HG03442 (cell line): ENCODE results near the gene CMKLR1.

Experiments
- ATAC-seq: cut with Tn5 transposase; IDR thresholded peaks from one replicate; pipeline ENCODE4 v1.9.1; 2021; ENCODE audit warnings: mild to moderate bottlenecking, moderate library complexity; ENCODE audit not compliant: unreplicated experiment

CMKLR1 gene

DNA sequence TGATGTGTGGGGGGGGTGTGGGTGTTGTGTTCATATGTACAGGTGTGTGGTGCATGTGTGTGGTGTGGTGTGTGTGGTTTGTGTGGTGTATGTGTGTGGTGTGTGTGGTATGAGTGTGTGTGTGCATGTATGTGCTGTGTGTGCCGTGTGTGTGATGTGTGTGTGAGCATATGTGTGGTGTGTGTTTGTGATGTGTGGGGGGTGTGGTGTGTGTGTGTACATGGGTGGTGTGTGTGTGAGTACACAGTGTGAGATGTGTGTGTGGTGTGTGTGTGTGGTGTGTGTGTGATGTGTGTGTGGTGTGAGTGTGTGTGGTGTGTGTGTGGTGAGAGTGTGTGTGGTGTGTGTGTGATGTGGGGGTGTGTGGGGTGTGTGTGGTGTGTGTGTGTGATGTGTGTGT lies 24.5 kb upstream of the CMKLR1 start:
- no peak for ATAC-seq

DNA sequence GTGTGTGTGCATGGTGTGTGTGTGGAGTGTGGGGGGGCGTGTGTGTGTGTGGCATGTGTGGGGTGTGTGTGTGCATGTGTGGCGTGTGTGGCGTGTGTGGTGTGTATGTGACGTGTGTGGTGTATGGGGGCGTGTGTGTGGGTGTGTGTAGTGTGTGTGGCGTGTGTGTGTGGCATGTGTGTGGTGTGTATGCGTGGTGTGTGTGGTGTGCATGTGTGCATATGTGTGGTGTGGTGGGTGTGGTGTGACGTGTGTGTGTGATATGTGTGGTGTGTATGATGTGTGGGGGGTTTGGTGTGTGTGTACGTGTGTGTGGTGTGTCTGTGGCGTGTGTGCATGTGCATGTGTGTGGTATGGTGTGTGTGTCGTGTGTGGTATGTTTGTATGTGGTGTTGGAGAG lies 24.1 kb upstream of the CMKLR1 start:
- no peak for ATAC-seq

DNA sequence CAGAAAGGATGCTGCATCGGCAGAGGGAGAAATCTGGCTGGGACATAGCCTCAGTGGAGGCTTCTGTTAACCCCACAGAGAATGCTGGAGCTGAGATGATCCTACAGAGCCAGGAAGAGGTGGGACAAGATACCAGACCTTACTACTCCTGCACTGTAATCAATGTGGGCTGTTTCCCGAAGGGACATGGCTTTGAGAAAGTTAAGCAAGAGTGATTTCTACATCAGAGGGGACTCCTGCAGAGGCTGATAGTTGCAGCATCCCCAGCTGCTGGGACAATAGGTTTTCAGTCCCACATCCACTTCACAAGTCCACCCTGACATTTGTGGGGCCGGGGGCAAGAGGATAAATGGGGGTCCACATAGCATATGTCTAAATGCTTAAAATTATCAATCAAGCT lies 22.5 kb upstream of the CMKLR1 start:
- ATAC-seq = no peak

DNA sequence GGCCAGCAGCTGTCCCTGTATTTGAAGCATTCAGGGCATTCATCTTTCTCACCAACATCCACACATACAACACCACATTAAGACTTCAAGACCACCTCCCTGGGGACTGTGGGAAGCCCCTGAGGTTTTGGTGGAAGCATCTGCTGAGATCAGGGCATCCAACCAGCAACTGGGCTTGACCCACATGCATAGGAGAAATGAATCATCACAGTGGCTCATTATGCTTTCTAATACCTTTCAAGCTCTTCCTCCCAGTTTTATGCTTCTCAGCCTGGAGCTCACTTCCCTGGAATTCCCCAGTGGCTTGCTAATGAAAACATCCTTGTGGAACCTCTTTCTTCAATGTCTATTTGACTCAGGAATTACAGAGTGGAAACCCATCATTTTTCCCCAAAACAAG lies 21.4 kb upstream of the CMKLR1 start:
- ATAC-seq = peak; percentile 68

DNA sequence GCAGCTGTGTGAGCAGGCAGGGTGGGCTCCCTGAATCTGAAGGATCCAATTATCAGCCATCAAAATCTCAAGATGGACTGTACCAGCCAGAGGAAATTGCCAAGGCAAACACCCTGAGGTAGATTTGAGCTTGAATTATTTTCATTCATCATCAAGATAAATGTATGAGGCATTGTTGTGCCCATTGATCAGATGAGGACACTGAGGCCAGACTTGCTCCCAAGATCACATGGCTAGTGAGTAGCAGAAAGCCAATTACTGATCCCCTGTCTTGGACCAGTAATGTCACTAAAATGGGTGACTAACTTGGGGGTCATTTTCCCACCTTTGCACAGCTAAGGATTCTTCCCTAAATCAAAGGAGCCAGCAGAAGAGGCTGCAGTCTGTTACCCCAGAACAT lies 20.9 kb upstream of the CMKLR1 start:
- ATAC-seq = no peak

DNA sequence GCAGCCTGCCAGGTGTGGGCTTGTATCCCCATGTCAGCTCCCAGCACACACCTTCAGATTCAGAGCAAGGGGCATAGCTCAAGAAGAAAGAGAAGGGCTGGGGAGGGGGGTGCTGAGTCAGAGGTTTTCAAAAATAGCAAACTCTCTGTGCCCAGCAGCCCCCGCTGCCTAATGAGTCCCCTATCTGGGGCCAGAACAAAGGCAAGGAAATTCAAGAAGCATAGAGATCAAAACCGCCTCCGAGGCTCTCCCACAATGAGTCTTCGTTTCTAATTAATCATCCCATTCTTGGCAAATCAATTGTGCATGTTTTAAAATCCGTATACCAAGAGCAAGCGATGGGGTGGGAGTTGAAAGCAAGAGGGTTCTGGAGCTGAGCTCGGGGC lies 19.5 kb upstream of the CMKLR1 start:
- no peak for ATAC-seq

DNA sequence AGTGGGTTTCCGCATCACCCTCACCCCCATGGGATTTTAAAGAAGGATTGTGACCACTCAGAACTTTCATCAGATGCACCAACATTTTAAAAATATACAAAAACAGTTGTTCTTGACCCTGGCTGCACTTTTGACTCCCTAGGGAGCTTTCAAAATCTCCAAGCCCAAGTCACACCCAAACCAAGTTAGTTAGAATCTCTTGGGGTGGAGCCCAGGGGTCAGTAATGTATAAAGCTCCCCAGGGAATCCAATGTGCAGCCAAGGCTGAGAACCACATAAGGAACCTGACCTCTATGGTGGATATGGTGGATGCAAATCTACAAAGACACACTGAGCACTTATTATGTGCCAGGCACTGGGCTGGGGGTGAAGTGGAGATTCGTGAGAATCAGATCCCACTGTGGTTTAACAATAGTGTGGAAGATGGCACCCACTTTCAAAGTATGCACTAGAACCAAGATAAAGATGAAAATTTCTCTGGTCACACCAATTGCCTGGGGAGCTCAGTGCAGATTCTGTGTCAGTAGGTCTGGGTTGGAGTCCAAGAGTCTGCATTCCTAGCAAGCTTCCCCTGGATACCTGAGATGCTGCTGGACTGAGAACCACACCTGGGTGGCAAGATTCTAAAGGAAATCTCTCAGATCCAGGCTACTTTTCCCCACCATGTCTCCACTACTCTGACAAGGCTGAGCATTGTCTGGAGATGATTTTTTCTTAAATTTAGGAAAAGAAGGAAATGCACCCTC lies 18.9 kb upstream of the CMKLR1 start:
- ATAC-seq = no peak

DNA sequence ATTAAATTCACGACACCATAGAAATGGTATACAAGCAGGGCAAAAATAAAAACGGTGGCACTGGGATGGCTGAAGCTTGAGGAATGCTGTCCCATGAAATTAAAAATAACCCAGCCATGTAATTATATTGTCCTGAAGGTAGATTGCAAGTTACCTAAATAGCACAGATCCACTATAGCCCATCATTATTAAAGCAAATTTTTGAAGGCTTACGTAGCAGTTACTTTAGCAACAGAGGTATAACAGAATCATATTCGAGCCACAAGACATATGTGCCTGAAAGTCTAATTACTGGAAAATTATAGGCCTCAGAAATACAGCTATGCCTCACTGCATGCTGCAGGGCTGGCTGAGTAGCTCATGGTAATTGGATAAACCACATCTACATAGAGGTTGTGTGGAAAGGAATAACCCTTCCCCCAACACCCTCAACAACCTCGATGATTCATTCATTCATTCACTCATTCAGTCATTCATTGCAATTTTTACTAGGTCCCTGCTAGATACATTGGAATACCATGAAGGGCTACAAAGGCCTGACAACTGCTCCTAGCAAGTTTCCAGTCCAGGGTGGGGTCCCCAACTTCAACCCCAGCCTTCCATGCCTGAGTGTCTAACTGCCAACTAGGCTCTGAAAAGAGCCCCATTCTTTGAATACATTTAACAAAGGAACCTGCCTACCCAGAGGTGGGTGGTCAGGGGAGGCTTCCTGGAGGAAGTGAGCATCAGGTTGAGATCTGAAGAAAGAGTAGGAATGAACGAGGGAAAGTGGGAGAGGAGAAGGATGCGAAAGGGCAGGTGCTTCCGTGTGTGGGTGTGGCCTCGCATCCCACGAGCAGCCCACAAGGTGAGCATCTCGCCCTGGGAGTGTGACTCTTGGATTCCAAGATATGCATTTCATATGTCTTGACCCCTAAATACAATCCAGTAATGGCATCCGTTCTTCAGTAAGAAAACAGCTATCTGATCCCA lies 18.0 kb upstream of the CMKLR1 start:
- ATAC-seq = no peak

DNA sequence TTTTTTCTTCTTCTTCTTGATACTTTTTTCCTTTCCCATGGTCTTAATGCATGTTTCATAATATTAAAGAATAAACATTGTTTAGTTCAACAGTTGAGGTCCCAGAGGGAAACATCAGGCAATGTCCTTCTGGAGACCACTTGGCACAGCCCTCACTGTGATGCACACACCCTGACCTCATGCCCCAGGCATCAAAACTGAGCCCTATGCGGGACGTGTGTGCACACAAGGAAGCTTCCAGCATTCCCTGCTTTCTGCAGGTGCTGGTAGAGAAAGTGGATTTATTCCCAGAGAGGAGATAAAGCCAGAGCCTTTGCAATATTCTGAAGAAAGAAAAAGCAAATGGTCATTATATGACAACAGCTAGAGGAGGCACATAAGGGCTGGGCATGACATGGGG lies 16.0 kb upstream of the CMKLR1 start:
- no peak for ATAC-seq

DNA sequence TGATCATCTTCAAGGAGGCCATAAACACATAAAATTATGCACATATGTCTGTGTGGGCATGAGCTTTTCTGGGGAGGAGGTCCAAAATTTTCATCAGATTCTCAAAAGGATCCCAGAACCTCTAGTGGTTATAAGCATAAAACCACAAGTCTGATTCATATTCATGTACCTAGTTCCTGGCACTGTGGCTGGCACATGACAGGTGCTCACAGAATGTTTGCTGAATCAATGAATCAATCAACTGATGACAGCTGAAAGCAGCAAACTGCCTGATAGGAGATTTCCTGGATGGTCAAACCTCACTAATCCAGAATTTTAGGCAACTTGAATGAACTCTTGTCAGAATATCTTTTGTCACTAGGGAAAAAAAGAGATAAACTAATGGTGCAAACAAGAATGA lies 13.5 kb upstream of the CMKLR1 start:
- no peak for ATAC-seq

DNA sequence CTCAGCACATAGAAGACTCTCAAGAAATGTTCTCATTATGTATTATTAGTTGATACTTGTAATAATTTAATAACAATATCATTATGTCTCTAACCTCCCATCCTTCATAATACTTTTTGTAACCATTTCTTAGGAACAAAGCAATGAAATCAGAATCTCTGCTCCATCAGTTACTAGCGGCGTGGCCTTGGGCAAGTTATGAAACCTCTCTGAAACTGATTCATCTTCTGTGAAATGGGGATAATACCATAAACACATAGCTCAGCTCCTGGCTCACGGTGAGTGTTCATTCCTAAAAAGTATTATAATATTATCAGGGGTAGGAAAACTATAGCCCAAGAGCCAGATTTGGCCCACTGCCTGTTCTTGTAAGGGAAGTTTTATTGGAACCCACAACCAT lies 11.4 kb upstream of the CMKLR1 start:
- no peak for ATAC-seq

DNA sequence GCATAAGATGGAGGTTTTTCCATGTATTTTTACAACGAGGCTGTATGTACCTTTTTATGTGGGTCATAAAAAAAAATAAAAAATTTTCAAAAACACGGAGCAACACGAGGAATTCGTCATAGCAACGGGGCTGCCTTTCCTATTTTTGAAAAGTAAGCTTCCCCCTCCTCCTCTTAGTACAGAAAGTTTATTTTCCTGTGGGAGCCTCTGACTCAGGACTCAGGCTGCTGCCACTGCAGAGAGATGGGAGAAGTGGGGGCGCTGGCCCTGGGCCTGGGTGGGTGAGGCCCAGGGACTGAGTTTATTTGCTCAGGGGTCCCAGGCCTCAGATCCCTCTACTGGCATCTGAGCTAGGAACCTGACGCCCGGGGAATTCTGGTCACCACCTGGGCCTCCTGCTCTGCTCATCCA lies 10.2 kb upstream of the CMKLR1 start:
- no peak for ATAC-seq

DNA sequence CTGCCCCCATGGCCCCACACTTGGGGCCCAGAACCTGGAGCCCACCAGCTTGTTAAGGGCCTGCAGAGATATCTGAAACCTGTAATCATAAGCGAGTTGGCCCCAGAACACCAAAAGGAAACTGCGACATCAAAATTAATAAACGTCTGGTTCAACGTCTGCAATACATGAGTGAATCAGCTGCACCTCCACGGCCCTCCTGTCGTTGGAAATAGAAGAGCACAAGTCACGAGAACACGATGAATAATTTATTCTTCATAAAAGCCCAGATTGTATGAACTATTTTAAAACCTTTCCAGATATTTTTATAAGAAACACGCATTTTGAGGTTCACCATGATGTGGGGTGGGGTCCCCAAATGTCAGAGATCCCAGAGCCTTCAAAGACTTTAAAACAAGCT lies 9.7 kb upstream of the CMKLR1 start:
- ATAC-seq = no peak

DNA sequence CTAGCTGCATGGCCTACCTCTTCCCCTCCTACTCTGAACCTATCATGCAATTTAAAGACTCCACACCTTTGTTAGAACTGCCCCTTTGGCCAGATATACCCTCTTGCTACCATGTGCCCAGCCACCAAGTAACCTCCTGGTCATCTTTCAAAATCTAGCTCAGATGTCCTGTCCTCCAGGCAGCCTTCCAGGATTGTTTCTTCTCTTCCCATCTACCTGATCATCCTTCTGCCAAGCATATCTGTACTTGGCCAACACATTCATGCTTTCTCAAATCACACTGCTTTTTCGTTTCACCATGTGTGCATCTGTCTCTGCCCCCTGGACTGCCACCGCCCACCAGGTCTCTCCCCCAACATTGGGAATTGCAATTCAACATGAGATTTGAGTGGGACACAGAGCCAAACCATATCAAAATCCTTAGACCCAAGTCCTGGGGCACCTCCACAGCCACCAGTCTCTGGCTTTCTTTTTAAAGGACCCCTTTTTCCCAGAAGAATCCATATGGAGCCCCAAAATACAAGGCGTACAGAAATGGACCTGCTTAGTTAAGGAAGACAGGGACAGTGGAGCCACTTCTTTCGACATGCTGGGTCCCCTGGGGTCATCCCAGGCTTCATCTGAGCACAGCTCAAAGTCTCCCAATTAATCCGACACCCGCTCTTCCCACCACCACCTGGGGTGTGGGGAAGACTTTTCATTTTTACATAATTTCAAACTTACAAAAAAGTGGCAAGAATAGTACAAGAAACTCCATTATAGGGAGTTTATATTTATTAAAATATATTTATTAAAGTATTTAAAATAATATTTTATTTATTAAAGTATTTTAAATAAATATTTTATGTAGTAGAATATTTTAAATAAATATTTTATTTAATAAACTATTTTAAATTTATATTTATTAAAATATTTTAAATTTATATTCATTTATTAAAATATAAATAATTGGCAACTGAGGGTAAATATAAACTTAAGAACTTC lies 7.9 kb upstream of the CMKLR1 start:
- ATAC-seq = no peak

DNA sequence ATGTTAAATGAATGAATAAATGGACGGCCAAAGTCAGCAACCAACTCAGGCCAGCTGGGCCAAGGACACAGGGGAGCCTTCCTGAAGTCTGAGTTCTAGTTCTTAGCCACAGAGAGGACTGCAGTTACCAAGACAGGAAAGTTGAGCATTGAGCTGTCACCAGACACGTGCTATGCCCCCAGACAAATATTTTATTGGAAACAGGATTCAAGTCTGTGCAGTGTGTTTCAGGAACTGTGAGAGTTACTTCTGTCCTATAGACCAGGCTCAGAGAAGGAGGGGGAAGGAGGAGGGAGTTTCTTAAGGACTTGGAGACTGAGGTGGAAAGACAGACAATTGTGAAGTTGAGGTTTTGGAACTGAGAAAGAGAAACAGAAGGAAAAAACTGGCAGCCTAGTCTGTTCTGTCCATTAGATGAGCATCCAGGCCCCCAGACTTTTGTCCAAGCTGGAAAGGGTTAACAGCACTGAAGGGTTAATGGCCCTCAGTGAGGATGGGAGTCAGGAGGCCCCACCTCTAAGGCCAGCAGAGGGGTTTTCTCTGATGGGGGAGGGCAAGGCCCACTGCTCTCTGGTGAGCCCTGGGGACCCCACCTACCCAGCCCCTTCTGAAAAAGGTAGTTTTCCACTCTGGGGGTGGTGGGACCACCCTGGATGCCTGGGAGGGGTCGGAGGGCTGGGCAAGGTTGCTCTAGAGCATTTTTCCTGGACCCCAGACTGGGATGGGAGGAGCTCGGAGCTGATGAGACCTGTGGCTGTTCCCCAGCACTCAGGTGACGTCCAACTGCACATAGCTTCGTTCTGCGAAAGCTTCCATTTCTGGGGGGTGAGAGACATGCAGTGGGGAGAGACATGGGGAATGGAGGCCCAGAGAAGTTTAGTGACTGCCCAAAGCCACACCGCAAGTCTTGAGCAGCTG lies 6.9 kb upstream of the CMKLR1 start:
- ATAC-seq = no peak

DNA sequence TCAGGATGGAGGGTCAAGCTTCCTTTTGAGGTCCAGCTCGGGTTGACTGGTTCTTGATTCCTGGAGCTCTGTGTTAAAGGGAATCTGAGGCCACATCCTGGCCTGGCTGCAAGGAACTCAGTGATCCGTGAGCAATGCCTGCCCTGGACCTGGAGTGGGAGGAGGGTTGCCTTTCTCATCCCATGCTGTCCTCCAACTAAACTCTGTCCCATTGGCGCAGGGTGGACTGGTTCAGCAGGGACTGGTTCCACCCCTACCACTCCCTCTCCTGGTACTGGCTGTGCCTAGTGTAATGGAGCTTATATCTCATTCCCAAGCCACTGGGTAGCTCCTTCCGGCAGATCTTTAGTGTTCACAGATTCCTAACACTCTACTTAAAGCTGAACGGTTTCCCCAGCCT lies 3.9 kb upstream of the CMKLR1 start:
- no peak for ATAC-seq

DNA sequence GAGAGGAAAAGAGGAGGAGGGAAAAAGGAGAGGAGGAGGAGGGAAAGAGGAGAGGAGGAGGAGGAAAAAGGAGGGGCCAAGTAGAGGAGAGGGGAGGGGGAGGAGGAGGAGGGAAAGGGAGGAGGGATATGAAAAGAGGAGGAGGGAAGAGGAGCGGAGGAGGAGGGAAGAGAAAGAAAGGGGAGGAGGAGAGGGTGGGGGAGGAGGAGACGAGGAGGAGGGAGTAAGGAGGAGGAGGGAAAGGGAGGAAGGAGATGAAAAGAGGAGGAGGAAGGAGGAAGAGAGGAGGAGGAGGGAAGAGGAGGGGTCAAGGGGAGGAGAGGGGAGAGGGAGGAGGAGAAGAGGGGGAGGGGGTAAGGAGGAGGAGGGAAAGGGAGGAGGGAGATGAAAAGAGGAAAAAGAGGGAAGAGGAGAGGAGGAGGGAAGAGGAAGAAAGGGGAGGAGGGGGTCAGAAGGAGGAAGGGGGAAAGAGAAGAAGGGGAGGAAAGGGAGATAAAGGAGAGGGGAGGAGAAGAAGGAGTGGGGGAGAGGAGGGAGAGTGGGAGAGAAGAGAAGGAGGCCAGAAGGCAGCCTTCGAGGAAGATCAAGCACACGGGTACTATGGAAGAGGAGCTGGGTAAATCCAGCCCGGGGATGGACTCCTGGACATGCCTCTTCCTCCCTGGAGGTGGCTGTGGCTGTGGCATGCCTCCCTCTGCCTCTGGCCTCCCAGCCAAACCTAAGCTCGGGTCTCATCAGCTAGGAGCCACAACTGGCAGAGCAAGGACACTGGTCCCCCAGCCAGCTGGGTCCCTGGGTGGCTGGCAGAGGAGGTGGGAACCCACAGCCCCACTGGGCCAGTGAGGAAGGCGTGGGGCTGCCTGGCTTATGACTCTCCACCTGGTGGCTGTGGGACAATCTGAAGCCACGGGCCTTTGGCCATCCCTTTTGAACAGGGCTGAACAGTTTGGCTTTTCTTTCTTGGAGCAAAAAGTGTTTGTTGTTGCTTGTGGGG lies 3.0 kb upstream of the CMKLR1 start:
- no peak for ATAC-seq

DNA sequence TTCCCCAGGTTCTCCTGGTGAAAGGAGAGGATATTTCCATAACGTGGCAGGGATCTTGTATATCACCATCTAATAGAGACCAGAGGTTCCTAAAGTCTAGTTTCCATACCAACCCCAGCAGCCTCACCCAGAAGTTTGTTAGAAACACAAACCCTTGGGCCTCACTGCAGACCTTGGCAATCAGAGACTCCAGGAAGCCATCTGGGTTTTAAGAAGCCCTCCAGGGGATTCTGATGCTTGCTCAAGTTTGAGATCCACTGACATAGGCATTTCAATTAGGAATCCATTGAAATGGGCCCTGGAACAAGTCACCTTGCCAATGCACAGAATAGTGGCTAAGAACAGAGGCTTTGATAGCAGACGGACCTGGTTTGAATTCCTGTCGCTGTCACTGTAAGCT lies 2.2 kb upstream of the CMKLR1 start:
- no peak for ATAC-seq

DNA sequence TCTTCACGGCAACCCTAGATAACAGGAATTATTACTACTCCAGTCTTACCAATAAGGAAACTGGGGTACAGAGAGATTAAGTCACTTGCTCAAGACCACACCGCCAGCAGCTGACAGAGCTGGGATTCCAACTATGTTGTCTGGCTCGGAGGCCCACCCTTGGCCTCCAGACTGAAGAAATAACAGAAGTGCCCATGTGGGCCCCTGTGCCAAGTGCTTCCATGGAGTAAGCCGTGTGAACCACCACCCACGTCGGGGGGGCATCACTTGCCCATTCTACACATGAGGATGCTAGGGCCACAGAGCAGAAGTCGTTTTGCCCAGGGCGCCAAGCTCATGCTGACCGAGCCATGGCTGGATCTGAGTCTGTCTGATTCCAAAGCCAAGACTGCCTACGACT lies 926 bp upstream of the CMKLR1 start:
- no peak for ATAC-seq
